Heart left ventricle (tissue), 16 donors: Measurements from ENCODE around the gene MRPL27. TPM values are rescaled to one million over a fixed set of nuclear protein-coding genes. Genes with fewer than 3 reads are reported as not detected.
A peak's percentile ranks its signal among the peaks of the same experiment; 100 is the strongest.

Source experiments
- ATAC-seq, 4 donors: fragments of 200-7000 bp; cut with Tn5 transposase; one replicate each; pipeline ENCODE4 v1.9.1; 2020 to 2022; ENCODE audit warnings: moderate library complexity in 4 of 4, mild to moderate bottlenecking in 3 of 4, moderate number of reproducible peaks in 1 of 4
- DNase-seq, 5 donors: peaks; one replicate each; pipeline ENCODE4 v3.0.0-alpha.2; 2020
- H3K27ac ChIP-seq, 12 donors: fragments of 200-600 bp; sonication (generic) in 4 of 12; one replicate each; pipeline versions ENCODE4 v1.5.0 to v1.8.0; 2016 to 2022; ENCODE audit warnings: mild to moderate bottlenecking in 2 of 12
- H3K27me3 ChIP-seq, 9 donors: fragments of 200-600 bp; sonication (generic) in 2 of 9; one replicate each; pipeline versions ENCODE4 v1.5.1 to v1.8.0; 2016 to 2022; ENCODE audit warnings: mild to moderate bottlenecking in 3 of 9
- H3K36me3 ChIP-seq, 9 donors: fragments of 200-600 bp; sonication (generic) in 2 of 9; one replicate each; pipeline versions ENCODE4 v1.5.0 to v1.8.0; 2018 to 2022; ENCODE audit warnings: mild to moderate bottlenecking in 2 of 9
- H3K4me1 ChIP-seq, 12 donors: fragments of 200-600 bp; sonication (generic) in 4 of 12; one replicate each; pipeline versions ENCODE4 v1.5.0 to v1.8.0; 2016 to 2022; ENCODE audit warnings: mild to moderate bottlenecking in 3 of 12
- H3K4me3 ChIP-seq, 12 donors: fragments of 200-600 bp; sonication (generic) in 4 of 12; one replicate each; pipeline versions ENCODE4 v1.5.0 to v1.8.0; 2017 to 2022; ENCODE audit warnings: mild to moderate bottlenecking in 9 of 12, moderate library complexity in 4 of 12
- H3K9me3 ChIP-seq, 12 donors: fragments of 200-600 bp; sonication (generic) in 4 of 12; one replicate each; pipeline versions ENCODE4 v1.5.0 to v1.8.0; 2016 to 2022; ENCODE audit warnings: mild to moderate bottlenecking in 1 of 12
- POLR2A ChIP-seq, 2 donors: fragments of 450-650 bp; IDR thresholded peaks; one replicate each; pipeline ENCODE4 v1.6.1; 2017; ENCODE audit warnings: antibody characterized with exemption in 2 of 2, mild to moderate bottlenecking in 2 of 2, moderate library complexity in 2 of 2
- WGBS, 4 donors: extraction: QIAGEN DNeasy Blood & Tissue Kit in 2 of 4; methylation state at CpG; one replicate each; pipeline versions ENCODE4 v1.1.5 to v1.1.7; 2013 to 2018; 5-methylcytosine and 5-hydroxymethylcytosine counted together
- intact Hi-C, 10 donors: fragments of 100-400 bp; cut with DNase I; formaldehyde crosslinking; loops; one replicate each; pipeline versions ENCODE4 v1.11.1 to v1.14.2; 2022
- polyA plus RNA-seq, 2 donors: library from polyadenylated mRNA; stranded (reverse); fragments of 200-250 nt; gene quantifications; one replicate each; pipeline ENCODE4 v1.2.3, GENCODE V29; 2013
- total RNA-seq, 9 donors: library from RNA; depleted of rRNA in 2 of 9; stranded (reverse); fragments of >200 nt in 2 of 9; fragmentation: NEBNext Ultra II Directional in 3 of 9; extraction: Animal tissue kit (Norgen Biotek cat#: 25700) in 3 of 9; gene quantifications; one replicate each; pipeline versions ENCODE4 v1.1.0 to v1.2.4, GENCODE V29; 2016 to 2023
- TF ChIP-seq, protein P1 (sequence below), 12 donors: fragments of 200-600 bp; sonication (generic) in 4 of 12; IDR thresholded peaks; one replicate each; pipeline versions ENCODE4 v1.5.0 to v1.8.0; 2018 to 2022; ENCODE audit warnings: antibody characterized with exemption in 12 of 12, mild to moderate bottlenecking in 5 of 12
- donor health status: ischemic (EF 13 %, LVEDD 7.1; RV severe dilation, severe dysfunction).
- donor health status: healthy with polysubstance abuse.
- donor health status: DM: no; HTN: yes; CAD: no.
- donor health status: DM: no; HTN: no; CAD: no.
- donor health status: ischemic (EF 25% LVEDD 6.9; RV normal size, moderate dysfunction).
- donor health status: ischemic (EF 25% LVEDD 5.7; RV mildly dilated, moderate dysfunction).
- donor health status: healthy.
- donor health status: DM: yes; HTN: yes; CAD: no.
- donor health status: ischemic (EF 35%, LVEDD 5.7; RV mildly dilated, moderate dysfunction).
- donor health status: nonischemic (EF 11% LVEDD 7.7; RV severe dilation, severe dysfunction).
- donor health status: DM: yes; HTN: yes; CAD: no.
- donor health status: PGD.
- donor health status: ischemic (EF 29% LVEDD 5.4; RV normal size, mild dysfunction).
- donor health status: nonischemic (EF 23%, LVEDD 6.1; RV moderate dilation, normal function).

Gene MRPL27
- total and polyA plus RNA-seq, 11 donors, result 52.9 to 243 (median 74.5) TPM

- TF ChIP-seq, protein P1, sequence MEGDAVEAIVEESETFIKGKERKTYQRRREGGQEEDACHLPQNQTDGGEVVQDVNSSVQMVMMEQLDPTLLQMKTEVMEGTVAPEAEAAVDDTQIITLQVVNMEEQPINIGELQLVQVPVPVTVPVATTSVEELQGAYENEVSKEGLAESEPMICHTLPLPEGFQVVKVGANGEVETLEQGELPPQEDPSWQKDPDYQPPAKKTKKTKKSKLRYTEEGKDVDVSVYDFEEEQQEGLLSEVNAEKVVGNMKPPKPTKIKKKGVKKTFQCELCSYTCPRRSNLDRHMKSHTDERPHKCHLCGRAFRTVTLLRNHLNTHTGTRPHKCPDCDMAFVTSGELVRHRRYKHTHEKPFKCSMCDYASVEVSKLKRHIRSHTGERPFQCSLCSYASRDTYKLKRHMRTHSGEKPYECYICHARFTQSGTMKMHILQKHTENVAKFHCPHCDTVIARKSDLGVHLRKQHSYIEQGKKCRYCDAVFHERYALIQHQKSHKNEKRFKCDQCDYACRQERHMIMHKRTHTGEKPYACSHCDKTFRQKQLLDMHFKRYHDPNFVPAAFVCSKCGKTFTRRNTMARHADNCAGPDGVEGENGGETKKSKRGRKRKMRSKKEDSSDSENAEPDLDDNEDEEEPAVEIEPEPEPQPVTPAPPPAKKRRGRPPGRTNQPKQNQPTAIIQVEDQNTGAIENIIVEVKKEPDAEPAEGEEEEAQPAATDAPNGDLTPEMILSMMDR (IDR thresholded peaks at IDR 0.05), result no peak
- TF ChIP-seq POLR2A (IDR thresholded peaks at IDR 0.05), result no peak
- H3K4me1 ChIP-seq, result peaks cover 0 to 17% (median 0%) of the 10 kb centered on the region in 12 donors
- peaks cover 0 to 75% (median 70%) of the 10 kb centered on the region in 9 donors for H3K36me3 ChIP-seq
- WGBS, 4 donors, result 92 to 93% (median 93%) methylated on average over 12 to 20 of the region's 20 CpGs
- DNase-seq (peak in 1 of 5 donors; percentile 52), ATAC-seq (no peak)
- intact Hi-C loops, result no loop called here
- no peaks in the 10 kb centered on the region for H3K27me3 ChIP-seq
- no peak overlapping the region for H3K27ac ChIP-seq
- H3K4me3 ChIP-seq, result no peak overlapping the region
- no peaks in the 10 kb centered on the region for H3K9me3 ChIP-seq
Observed at GRCh38 chr17:50355701-50356341, 17.2 kb downstream of the MRPL27 start.

- no peak for DNase-seq
Observed at GRCh38 chr17:50355336-50355700, 17.7 kb downstream of the MRPL27 start.

GRCh38 chr17:50354776-50355175 is 18.2 kb downstream of the MRPL27 start:
- Histone ChIP-seq H3K9me3 (no peaks in the 10 kb centered on the region), H3K27me3 (no peaks in the 10 kb centered on the region), H3K27ac (no peak overlapping the region), H3K4me3 (no peak overlapping the region), H3K36me3 (peaks cover 0 to 67% (median 63%) of the 10 kb centered on the region in 9 donors), H3K4me1 (peaks cover 0 to 17% (median 0%) of the 10 kb centered on the region in 12 donors)
- intact Hi-C loops, result no loop called here
- ATAC-seq (no peak), DNase-seq (no peak)
- TF ChIP-seq, protein P1 (IDR thresholded peaks at IDR 0.05), result no peak
- no peak for TF ChIP-seq POLR2A (IDR thresholded peaks at IDR 0.05)
- WGBS, 4 donors, result 85 to 95% (median 94%) methylated on average over 12 to 13 of the region's 13 CpGs

More at GRCh38 chr17:50355336-50355700, 17.7 kb downstream of the MRPL27 start:
- Histone ChIP-seq H3K36me3 (peaks cover 0 to 71% (median 68%) of the 10 kb centered on the region in 9 donors), H3K9me3 (no peaks in the 10 kb centered on the region), H3K4me1 (peaks cover 0 to 17% (median 0%) of the 10 kb centered on the region in 12 donors), H3K27ac (no peak overlapping the region), H3K27me3 (no peaks in the 10 kb centered on the region), H3K4me3 (no peak overlapping the region)
- TF ChIP-seq, protein P1 (IDR thresholded peaks at IDR 0.05), result no peak
- no peak for TF ChIP-seq POLR2A (IDR thresholded peaks at IDR 0.05)
- ATAC-seq, result no peak
- WGBS, 4 donors, result 76 to 100% (median 89%) methylated on average over 1 to 4 of the region's 4 CpGs
- intact Hi-C loops, result no loop called here

DNA sequence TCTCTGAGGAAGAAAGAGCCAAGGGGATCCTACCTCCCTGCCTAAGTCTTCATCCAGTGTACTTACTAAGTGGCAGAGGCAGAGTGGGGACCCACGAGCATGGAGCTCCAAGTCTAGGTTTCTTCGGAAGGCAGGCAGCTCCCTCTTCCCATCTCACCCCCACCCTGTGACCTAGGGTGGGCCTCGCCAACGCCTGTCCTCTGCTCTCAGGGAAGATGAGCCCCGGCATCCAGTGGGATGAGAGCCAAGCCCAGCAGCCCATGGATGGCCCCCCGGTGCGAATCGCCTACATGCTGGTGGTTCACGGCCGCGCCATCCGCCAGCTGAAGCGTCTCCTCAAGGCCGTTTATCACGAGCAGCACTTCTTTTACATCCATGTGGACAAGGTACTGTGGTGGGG is 18.8 kb downstream of the MRPL27 start:
- no peak overlapping the region for H3K4me3 ChIP-seq
- H3K36me3 ChIP-seq, result peaks cover 0 to 63% (median 58%) of the 10 kb centered on the region in 9 donors
- TF ChIP-seq, protein P1 (IDR thresholded peaks at IDR 0.05), result no peak
- no peak for TF ChIP-seq POLR2A (IDR thresholded peaks at IDR 0.05)
- H3K27me3 ChIP-seq, result no peaks in the 10 kb centered on the region
- intact Hi-C loops, result no loop called here
- 90 to 97% (median 94%) methylated on average over 12 to 15 of the region's 15 CpGs for WGBS, 4 donors
- no peak for DNase-seq
- ATAC-seq, result no peak
- peaks cover 0 to 15% (median 0%) of the 10 kb centered on the region in 12 donors for H3K4me1 ChIP-seq
- H3K9me3 ChIP-seq, result no peaks in the 10 kb centered on the region
- no peak overlapping the region for H3K27ac ChIP-seq
